Transverse colon (tissue), 4 donors: Measurements from ENCODE around the gene BTBD2. TPM values are rescaled to one million over a fixed set of nuclear protein-coding genes. Genes with fewer than 3 reads are reported as not detected.

Experiments used
- DNase-seq: peaks from one replicate; pipeline ENCODE4 v3.0.0-alpha.2; 2019
- H3K27ac ChIP-seq, 4 donors: fragments of 200-600 bp; sonication (generic); 2 replicates each; pipeline ENCODE4 v1.5.1; 2016 to 2018; ENCODE audit warnings: inconsistent platforms in 4 of 4
- H3K27me3 ChIP-seq: fragments of 200-600 bp; sonication (generic); 2 replicates; pipeline ENCODE4 v1.5.1; 2017; ENCODE audit warnings: inconsistent platforms
- H3K36me3 ChIP-seq, 4 donors: fragments of 200-600 bp; sonication (generic); 2 replicates each; pipeline ENCODE4 v1.5.1; 2017 to 2019; ENCODE audit warnings: inconsistent platforms in 4 of 4
- H3K4me1 ChIP-seq, 4 donors: fragments of 200-600 bp; sonication (generic); 2 replicates each; pipeline ENCODE4 v1.5.1; 2017 to 2020; ENCODE audit warnings: inconsistent platforms in 4 of 4
- H3K4me3 ChIP-seq, 4 donors: fragments of 200-600 bp; sonication (generic); 1 replicate in 1 of 4; 2 replicates in 3 of 4; pipeline versions ENCODE4 v1.5.1 to v1.6.1; 2017 to 2019; ENCODE audit warnings: inconsistent platforms in 4 of 4
- H3K9me3 ChIP-seq, 2 donors: fragments of 200-600 bp; sonication (generic); 2 replicates each; pipeline ENCODE4 v1.5.1; 2017 to 2019; ENCODE audit warnings: inconsistent platforms in 2 of 2
- CTCF ChIP-seq, 5 experiments: fragments of 200-600 bp in 3 of 5; fragments of 450-650 bp in 2 of 5; sonication (generic) in 3 of 5; IDR thresholded peaks; 1 replicate in 2 of 5; 2 replicates in 3 of 5; pipeline ENCODE4 v1.5.1; 2016 to 2017; ENCODE audit warnings: antibody characterized with exemption in 5 of 5, inconsistent platforms in 3 of 5, mild to moderate bottlenecking in 2 of 5, moderate library complexity in 1 of 5
- EP300 ChIP-seq: sonication (generic); formaldehyde crosslinking; IDR thresholded peaks from one replicate; pipeline ENCODE4 v1.6.1; 2017; ENCODE audit warnings: antibody characterized with exemption, low read depth
- POLR2A ChIP-seq: fragments of 450-650 bp; IDR thresholded peaks from one replicate; pipeline ENCODE4 v1.6.1; 2016; ENCODE audit warnings: antibody characterized with exemption, mild to moderate bottlenecking, moderate library complexity
- POLR2AphosphoS5 ChIP-seq, 3 donors: sonication (generic); formaldehyde crosslinking; IDR thresholded peaks; one replicate each; pipeline ENCODE4 v1.6.1; 2016; ENCODE audit warnings: antibody characterized with exemption in 3 of 3
- WGBS, 2 donors: methylation state at CpG; one replicate each; pipeline ENCODE4 v1.1.5; 2018; ENCODE audit warnings: low coverage in 1 of 2; 5-methylcytosine and 5-hydroxymethylcytosine counted together
- in situ Hi-C, 4 donors: fragments of 200-750 bp; cut with MboI; loops; one replicate each; pipeline versions ENCODE4 v1.15.0 to v1.15.1; 2017; ENCODE audit warnings: low sequenced_read_pairs in 3 of 4, low pct_ligation_motif_present in 1 of 4, low pct_unique_long_range_greater_than_20kb in 1 of 4
- intact Hi-C: fragments of 100-400 bp; cut with DNase I; formaldehyde crosslinking; loops from one replicate; pipeline ENCODE4 v1.15.1; 2023; ENCODE audit warnings: low total_unique reads
- total RNA-seq, 4 donors: library from RNA; depleted of rRNA; stranded (reverse); fragments of >200 nt; gene quantifications; one replicate each; pipeline ENCODE4 v1.1.0, GENCODE V29; 2016

Gene BTBD2
- total RNA-seq, 4 donors from 2014 or later, result 66.7 to 88.6 (median 84.4) TPM

GRCh38 chr19:1986357-1987162 lies 29.0 kb downstream of the BTBD2 start:
- TF ChIP-seq POLR2AphosphoS5 (IDR thresholded peaks at IDR 0.05) (no peak), EP300 (no peak)
- H3K4me1 ChIP-seq, result no peaks in the 10 kb centered on the region
- no peak for DNase-seq
- H3K27me3 ChIP-seq, result no peaks in the 10 kb centered on the region
- H3K9me3 ChIP-seq, result no peaks in the 10 kb centered on the region
- H3K36me3 ChIP-seq, result peaks cover 0 to 42% (median 12%) of the 10 kb centered on the region in 4 donors
- in situ Hi-C loops, result no loop called here
- no peak overlapping the region for H3K4me3 ChIP-seq
- intact Hi-C loops, result no loop called here
- WGBS, 2 donors, result 90% methylated on average over 42 of the region's 42 CpGs; no CpG with 5 or more reads in 1 of the 2 donors
- no peak overlapping the region for H3K27ac ChIP-seq

GRCh38 chr19:1985588-1986356 lies 29.7 kb downstream of the BTBD2 start:
- no peak for TF ChIP-seq EP300
- TF ChIP-seq CTCF (IDR thresholded peaks at IDR 0.05), result no peak
- no peak for TF ChIP-seq POLR2A
- TF ChIP-seq POLR2AphosphoS5 (IDR thresholded peaks at IDR 0.05), result no peak
- WGBS, 2 donors, result 93% methylated on average over 34 of the region's 44 CpGs; no CpG with 5 or more reads in 1 of the 2 donors
- intact Hi-C loops (no loop called here), in situ Hi-C loops (no loop called here)
- Histone ChIP-seq H3K4me3 (no peak overlapping the region), H3K36me3 (peaks cover 0 to 41% (median 12%) of the 10 kb centered on the region in 4 donors), H3K9me3 (no peaks in the 10 kb centered on the region), H3K27ac (no peak overlapping the region), H3K4me1 (no peaks in the 10 kb centered on the region), H3K27me3 (no peaks in the 10 kb centered on the region)
- DNase-seq, result no peak

GRCh38 chr19:1984357-1984756 lies 31.2 kb downstream of the BTBD2 start:
- intact Hi-C loops (no loop called here), in situ Hi-C loops (no loop called here)
- H3K9me3 ChIP-seq, result no peaks in the 10 kb centered on the region
- H3K4me3 ChIP-seq, result no peak overlapping the region
- WGBS, 2 donors, result 96 to 98% methylated on average over 8 to 10 of the region's 10 CpGs
- TF ChIP-seq CTCF (IDR thresholded peaks at IDR 0.05), result no peak
- no peak overlapping the region for H3K27ac ChIP-seq
- DNase-seq, result no peak
- H3K36me3 ChIP-seq, result peaks cover 0 to 41% (median 13%) of the 10 kb centered on the region in 4 donors
- H3K27me3 ChIP-seq, result no peaks in the 10 kb centered on the region
- no peaks in the 10 kb centered on the region for H3K4me1 ChIP-seq

- no peaks in the 10 kb centered on the region for H3K4me1 ChIP-seq
- intact Hi-C loops, result no loop called here
- no peak overlapping the region for H3K27ac ChIP-seq
- no peaks in the 10 kb centered on the region for H3K27me3 ChIP-seq
- 92 to 98% methylated on average over 8 to 20 of the region's 20 CpGs for WGBS, 2 donors
- no peak for DNase-seq
- no peak for TF ChIP-seq POLR2AphosphoS5 (IDR thresholded peaks at IDR 0.05)
- no peak for TF ChIP-seq CTCF (IDR thresholded peaks at IDR 0.05)
- TF ChIP-seq POLR2A, result no peak
- no peak for TF ChIP-seq EP300
- no peak overlapping the region for H3K4me3 ChIP-seq
- no peaks in the 10 kb centered on the region for H3K9me3 ChIP-seq
- peaks cover 0 to 32% (median 12%) of the 10 kb centered on the region in 4 donors for H3K36me3 ChIP-seq
- in situ Hi-C loops, result no loop called here
These were observed 34.3 kb downstream of the BTBD2 start for GRCh38 chr19:1981253-1981652.
